SK-N-SH (cell line): ENCODE data around the gene GMPR2. TPM values are rescaled to one million over a fixed set of nuclear protein-coding genes. Genes with fewer than 3 reads are reported as not detected.

Source experiments
- CTCF ChIA-PET: fragments of 300-600, 350-600 bp; formaldehyde crosslinking; extraction: SDS; loops from one replicate; lab custom pipeline; 2021; lab: Yijun Ruan, JAX
- POLR2A ChIA-PET: fragments of 350-600 bp; sonication (Branson Sonifier 250); formaldehyde crosslinking; extraction: SDS; loops from one replicate; lab custom pipeline; 2020; ENCODE audit warnings: antibody characterized with exemption, inconsistent platforms; lab: Yijun Ruan, JAX
- DNase-seq: peaks from one replicate; pipeline ENCODE4 v3.0.0; 2012
- H2AFZ ChIP-seq: fragments of 200-600 bp; sonication (generic); 2 replicates; pipeline ENCODE4 v1.8.1; 2016; ENCODE audit warnings: antibody characterized with exemption, mild to moderate bottlenecking, low read depth
- H3F3A ChIP-seq: fragments of 200-600 bp; sonication (generic); replicated peaks from 2 replicates; pipeline ENCODE3; 2016; ENCODE audit warnings: antibody characterized with exemption, mild to moderate bottlenecking; ENCODE audit not compliant: insufficient read depth
- H3K27ac ChIP-seq, 2 experiments: fragments of 200-500 bp in 1 of 2; fragments of 200-600 bp in 1 of 2; sonication (Bioruptor generic) in 1 of 2; sonication (generic), shearing (Covaris generic) in 1 of 2; 2 replicates each; pipeline versions ENCODE4 v1.5.1 to v1.6.1; 2014 to 2016; ENCODE audit warnings: low read depth in 2 of 2, inconsistent platforms in 1 of 2, low read length in 1 of 2, mild to moderate bottlenecking in 1 of 2, mixed read lengths in 1 of 2
- H3K27me3 ChIP-seq: fragments of 200-600 bp; sonication (generic), shearing (Covaris generic); 2 replicates; pipeline ENCODE4 v1.6.1; 2016; ENCODE audit warnings: mixed run types; ENCODE audit not compliant: insufficient read depth
- H3K36me3 ChIP-seq, 2 experiments: fragments of 200-500 bp in 1 of 2; fragments of 200-600 bp in 1 of 2; sonication (Bioruptor generic) in 1 of 2; sonication (generic) in 1 of 2; replicated peaks in 1 of 2; 2 replicates each; pipeline versions ENCODE3 to v1.5.1; 2014 to 2016; ENCODE audit warnings: low read length in 1 of 2, mild to moderate bottlenecking in 1 of 2; ENCODE audit not compliant: insufficient read depth in 2 of 2, control insufficient read depth in 1 of 2
- H3K4me1 ChIP-seq, 2 experiments: fragments of 200-500 bp in 1 of 2; fragments of 200-600 bp in 1 of 2; sonication (Bioruptor generic) in 1 of 2; sonication (generic), shearing (Covaris generic) in 1 of 2; 2 replicates each; pipeline versions ENCODE4 v1.5.1 to v1.6.1; 2014 to 2016; ENCODE audit warnings: low read depth in 1 of 2, low read length in 1 of 2, mixed run types in 1 of 2; ENCODE audit not compliant: insufficient read depth in 2 of 2, control insufficient read depth in 1 of 2
- H3K4me2 ChIP-seq: fragments of 200-600 bp; sonication (generic), shearing (Covaris generic); 2 replicates; pipeline ENCODE4 v1.6.1; 2017; ENCODE audit warnings: mixed run types
- H3K4me3 ChIP-seq, 2 experiments: fragments of 200-500 bp in 1 of 2; fragments of 200-600 bp in 1 of 2; sonication (Bioruptor generic) in 1 of 2; sonication (generic), shearing (Covaris generic) in 1 of 2; 2 replicates each; pipeline versions ENCODE4 v1.5.1 to v1.8.1; 2014 to 2016; ENCODE audit warnings: low read depth in 2 of 2, inconsistent platforms in 1 of 2, low read length in 1 of 2, mild to moderate bottlenecking in 1 of 2, mixed read lengths in 1 of 2, moderate library complexity in 1 of 2
- H3K79me2 ChIP-seq: fragments of 200-600 bp; sonication (generic); 2 replicates; pipeline ENCODE4 v1.8.1; 2017; ENCODE audit warnings: mild to moderate bottlenecking; ENCODE audit not compliant: insufficient read depth
- H3K9ac ChIP-seq: fragments of 200-600 bp; sonication (generic); 2 replicates; pipeline ENCODE4 v1.6.1; 2017; ENCODE audit warnings: mixed run types
- H3K9me2 ChIP-seq: fragments of 200-600 bp; sonication (generic); 2 replicates; pipeline ENCODE4 v1.6.1; 2017; ENCODE audit warnings: mixed run types
- H3K9me3 ChIP-seq: fragments of 200-600 bp; sonication (generic); 2 replicates; pipeline ENCODE4 v1.6.1; 2017; ENCODE audit warnings: mixed run types, mild to moderate bottlenecking, moderate library complexity
- H4K20me1 ChIP-seq: fragments of 200-600 bp; sonication (generic); 2 replicates; pipeline ENCODE4 v1.6.1; 2017; ENCODE audit warnings: mild to moderate bottlenecking, mixed run types; ENCODE audit not compliant: insufficient read depth
- ELF1 ChIP-seq: IDR thresholded peaks from 2 replicates; pipeline ENCODE4 v1.4.0; 2012
- EP300 ChIP-seq, 2 experiments: IDR thresholded peaks; 2 replicates each; pipeline versions ENCODE4 v1.4.0 to v1.6.1; 2012; ENCODE audit warnings: borderline replicate concordance in 1 of 2, low read depth in 1 of 2, low read length in 1 of 2
- FOSL2 ChIP-seq: IDR thresholded peaks from 2 replicates; pipeline ENCODE4 v1.4.0; 2012; ENCODE audit warnings: low read depth, mild to moderate bottlenecking, moderate library complexity, borderline replicate concordance
- FOXJ3 ChIP-seq: sonication (generic); formaldehyde crosslinking; IDR thresholded peaks from 2 replicates; pipeline ENCODE4 v1.5.1; 2020; ENCODE audit warnings: mild to moderate bottlenecking, missing genetic modification reagents
- GABPA ChIP-seq: IDR thresholded peaks from 2 replicates; pipeline ENCODE4 v1.4.0; 2012; ENCODE audit warnings: low read depth, mild to moderate bottlenecking
- JUND ChIP-seq: IDR thresholded peaks from 2 replicates; pipeline ENCODE4 v1.4.0; 2012
- NFIC ChIP-seq: IDR thresholded peaks from 2 replicates; pipeline ENCODE4 v1.4.0; 2012; ENCODE audit warnings: borderline replicate concordance
- RAD21 ChIP-seq: IDR thresholded peaks from 2 replicates; pipeline ENCODE4 v1.6.1; 2012; ENCODE audit warnings: mild to moderate bottlenecking, low read length
- RCOR1 ChIP-seq: fragments of 150-350 bp; IDR thresholded peaks from 2 replicates; pipeline ENCODE4 v1.6.1; 2017; ENCODE audit warnings: antibody characterized with exemption, low read length
- RFX5 ChIP-seq: IDR thresholded peaks from 2 replicates; pipeline ENCODE4 v1.6.1; 2012; ENCODE audit warnings: mild to moderate bottlenecking, improper control_type of control experiment, low read length
- SMC3 ChIP-seq: IDR thresholded peaks from 2 replicates; pipeline ENCODE4 v1.6.1; 2012; ENCODE audit warnings: low read depth, low read length, improper control_type of control experiment
- TAF1 ChIP-seq: IDR thresholded peaks from 2 replicates; pipeline ENCODE4 v1.6.1; 2012; ENCODE audit warnings: low read depth, mild to moderate bottlenecking, low read length, moderate library complexity, borderline replicate concordance
- TCF12 ChIP-seq: IDR thresholded peaks from 2 replicates; pipeline ENCODE4 v1.4.0; 2012
- ZBTB33 ChIP-seq: IDR thresholded peaks from 2 replicates; pipeline ENCODE4 v1.4.0; 2012; ENCODE audit warnings: low read depth, borderline replicate concordance
- WGBS: methylation state at CpG from one replicate; pipeline ENCODE4 v1.1.6; 2017; ENCODE audit warnings: low lambda C conversion rate; 5-methylcytosine and 5-hydroxymethylcytosine counted together
- polyA plus RNA-seq, 3 experiments: library from polyadenylated mRNA; depleted of rRNA; stranded (reverse); fragments of >200 nt; gene quantifications; 2 replicates each; pipeline ENCODE4 v1.2.3, GENCODE V29; 2012
- TF ChIP-seq, protein P1 (sequence below): fragments of 150-350 bp; IDR thresholded peaks from 2 replicates; pipeline ENCODE4 v1.6.1; 2016; ENCODE audit warnings: mild to moderate bottlenecking, low read depth, low read length
- TF ChIP-seq, protein P2 (sequence below): IDR thresholded peaks from 2 replicates; pipeline ENCODE4 v1.6.1; 2012; ENCODE audit warnings: mild to moderate bottlenecking, low read depth, low read length, moderate library complexity

Gene GMPR2
- polyA plus RNA-seq, 1 of the 3 experiments (the other 2 are of a cell fraction) = 97.0 TPM

- H3K79me2 ChIP-seq = no peaks in the 10 kb centered on the region
- H3K4me2 ChIP-seq = no peak overlapping the region
- no peaks in the 10 kb centered on the region for H3F3A ChIP-seq
- H3K27ac ChIP-seq = no peak overlapping the region
- 75% methylated on average over 4 of the region's 4 CpGs for WGBS
- no peaks in the 10 kb centered on the region for H4K20me1 ChIP-seq
- H3K9me2 ChIP-seq = no peaks in the 10 kb centered on the region
- no peak for TF ChIP-seq RAD21
- TF ChIP-seq TAF1 = no peak
- no peak for TF ChIP-seq RCOR1
- TF ChIP-seq SMC3 = no peak
- no peak for TF ChIP-seq TCF12
- no peak for TF ChIP-seq ELF1
- no peak for TF ChIP-seq RFX5
- no peak for TF ChIP-seq EP300 (IDR thresholded peaks at IDR 0.05; ENCODE audit: borderline replicate concordance in 1 of 2, low read depth in 1 of 2, low read length in 1 of 2)
- no peak for TF ChIP-seq FOXJ3 (CRISPR knock-in tag)
- TF ChIP-seq, protein P1, sequence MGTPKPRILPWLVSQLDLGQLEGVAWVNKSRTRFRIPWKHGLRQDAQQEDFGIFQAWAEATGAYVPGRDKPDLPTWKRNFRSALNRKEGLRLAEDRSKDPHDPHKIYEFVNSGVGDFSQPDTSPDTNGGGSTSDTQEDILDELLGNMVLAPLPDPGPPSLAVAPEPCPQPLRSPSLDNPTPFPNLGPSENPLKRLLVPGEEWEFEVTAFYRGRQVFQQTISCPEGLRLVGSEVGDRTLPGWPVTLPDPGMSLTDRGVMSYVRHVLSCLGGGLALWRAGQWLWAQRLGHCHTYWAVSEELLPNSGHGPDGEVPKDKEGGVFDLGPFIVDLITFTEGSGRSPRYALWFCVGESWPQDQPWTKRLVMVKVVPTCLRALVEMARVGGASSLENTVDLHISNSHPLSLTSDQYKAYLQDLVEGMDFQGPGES = no peak
- TF ChIP-seq, protein P2, sequence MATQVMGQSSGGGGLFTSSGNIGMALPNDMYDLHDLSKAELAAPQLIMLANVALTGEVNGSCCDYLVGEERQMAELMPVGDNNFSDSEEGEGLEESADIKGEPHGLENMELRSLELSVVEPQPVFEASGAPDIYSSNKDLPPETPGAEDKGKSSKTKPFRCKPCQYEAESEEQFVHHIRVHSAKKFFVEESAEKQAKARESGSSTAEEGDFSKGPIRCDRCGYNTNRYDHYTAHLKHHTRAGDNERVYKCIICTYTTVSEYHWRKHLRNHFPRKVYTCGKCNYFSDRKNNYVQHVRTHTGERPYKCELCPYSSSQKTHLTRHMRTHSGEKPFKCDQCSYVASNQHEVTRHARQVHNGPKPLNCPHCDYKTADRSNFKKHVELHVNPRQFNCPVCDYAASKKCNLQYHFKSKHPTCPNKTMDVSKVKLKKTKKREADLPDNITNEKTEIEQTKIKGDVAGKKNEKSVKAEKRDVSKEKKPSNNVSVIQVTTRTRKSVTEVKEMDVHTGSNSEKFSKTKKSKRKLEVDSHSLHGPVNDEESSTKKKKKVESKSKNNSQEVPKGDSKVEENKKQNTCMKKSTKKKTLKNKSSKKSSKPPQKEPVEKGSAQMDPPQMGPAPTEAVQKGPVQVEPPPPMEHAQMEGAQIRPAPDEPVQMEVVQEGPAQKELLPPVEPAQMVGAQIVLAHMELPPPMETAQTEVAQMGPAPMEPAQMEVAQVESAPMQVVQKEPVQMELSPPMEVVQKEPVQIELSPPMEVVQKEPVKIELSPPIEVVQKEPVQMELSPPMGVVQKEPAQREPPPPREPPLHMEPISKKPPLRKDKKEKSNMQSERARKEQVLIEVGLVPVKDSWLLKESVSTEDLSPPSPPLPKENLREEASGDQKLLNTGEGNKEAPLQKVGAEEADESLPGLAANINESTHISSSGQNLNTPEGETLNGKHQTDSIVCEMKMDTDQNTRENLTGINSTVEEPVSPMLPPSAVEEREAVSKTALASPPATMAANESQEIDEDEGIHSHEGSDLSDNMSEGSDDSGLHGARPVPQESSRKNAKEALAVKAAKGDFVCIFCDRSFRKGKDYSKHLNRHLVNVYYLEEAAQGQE = no peak
- no peak for TF ChIP-seq GABPA
- TF ChIP-seq FOSL2 = no peak
- no peak for TF ChIP-seq NFIC
- TF ChIP-seq ZBTB33 = no peak
- TF ChIP-seq JUND = no peak
- H3K9ac ChIP-seq = no peak overlapping the region
- H3K4me1 ChIP-seq = no peaks in the 10 kb centered on the region
- H3K36me3 ChIP-seq = peaks cover 0 to 9% of the 10 kb centered on the region in 2 experiments
- CTCF ChIA-PET = interaction anchor here (2.3 to 8.9 kb wide), 3 partner anchors 12 to 43 kb away, joined by 6 to 87 read pairs (median 48); partner anchors contain the start of genes CIDEB, DHRS1, NOP9 and TINF2
- H2AFZ ChIP-seq = no peak overlapping the region
- no peak overlapping the region for H3K4me3 ChIP-seq
- POLR2A ChIA-PET = no interaction called here
- H3K9me3 ChIP-seq = no peaks in the 10 kb centered on the region
- H3K27me3 ChIP-seq = no peaks in the 10 kb centered on the region
- DNase-seq = no peak
Observed at GRCh38 chr14:24285351-24285750, 52.6 kb downstream of the GMPR2 start.
